ENCODE data around the gene PLEKHA5.

DNA sequence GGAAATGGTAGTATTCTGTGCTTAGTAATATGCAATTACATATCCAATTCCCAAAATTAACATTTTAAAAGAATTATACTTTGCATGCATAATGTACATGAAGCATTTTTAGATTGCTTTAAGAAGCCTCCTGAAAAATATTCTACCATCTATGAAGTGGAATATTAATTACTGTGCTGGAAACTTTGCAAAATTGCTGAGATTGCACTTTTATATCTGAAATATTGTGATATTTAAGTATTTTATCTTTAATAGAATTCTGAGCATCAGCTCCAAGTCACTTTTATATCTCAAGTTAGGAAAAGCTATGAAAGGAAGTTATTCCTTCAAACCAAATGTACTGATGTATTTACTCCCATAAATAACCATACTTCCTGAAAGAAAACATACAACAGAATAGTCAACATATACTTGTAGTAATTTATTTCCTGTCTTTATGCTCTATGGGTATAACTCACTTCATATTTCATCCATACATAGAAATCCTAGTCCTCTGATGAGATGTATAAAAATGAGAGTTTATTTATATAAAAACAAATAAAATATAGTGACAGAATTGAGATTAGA, 152.7 kb downstream of the PLEKHA5 start:
- TF ChIP-seq, protein P1, sequence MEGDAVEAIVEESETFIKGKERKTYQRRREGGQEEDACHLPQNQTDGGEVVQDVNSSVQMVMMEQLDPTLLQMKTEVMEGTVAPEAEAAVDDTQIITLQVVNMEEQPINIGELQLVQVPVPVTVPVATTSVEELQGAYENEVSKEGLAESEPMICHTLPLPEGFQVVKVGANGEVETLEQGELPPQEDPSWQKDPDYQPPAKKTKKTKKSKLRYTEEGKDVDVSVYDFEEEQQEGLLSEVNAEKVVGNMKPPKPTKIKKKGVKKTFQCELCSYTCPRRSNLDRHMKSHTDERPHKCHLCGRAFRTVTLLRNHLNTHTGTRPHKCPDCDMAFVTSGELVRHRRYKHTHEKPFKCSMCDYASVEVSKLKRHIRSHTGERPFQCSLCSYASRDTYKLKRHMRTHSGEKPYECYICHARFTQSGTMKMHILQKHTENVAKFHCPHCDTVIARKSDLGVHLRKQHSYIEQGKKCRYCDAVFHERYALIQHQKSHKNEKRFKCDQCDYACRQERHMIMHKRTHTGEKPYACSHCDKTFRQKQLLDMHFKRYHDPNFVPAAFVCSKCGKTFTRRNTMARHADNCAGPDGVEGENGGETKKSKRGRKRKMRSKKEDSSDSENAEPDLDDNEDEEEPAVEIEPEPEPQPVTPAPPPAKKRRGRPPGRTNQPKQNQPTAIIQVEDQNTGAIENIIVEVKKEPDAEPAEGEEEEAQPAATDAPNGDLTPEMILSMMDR (IDR thresholded peaks at IDR 0.05) = no peak
- no peak for TF ChIP-seq POLR2A (IDR thresholded peaks at IDR 0.05)

Data from testis (tissue), 2 donors.